HG03064 (cell line): Measurements from ENCODE around the gene XAF1.
"Not testable (repeated sequence)": the region's sequence is repeated elsewhere in the genome, so short reads cannot be mapped to it uniquely, and the experiment has no call there.

ENCODE experiments used
- ATAC-seq: cut with Tn5 transposase; IDR thresholded peaks from one replicate; pipeline ENCODE4 v1.9.1; 2021; ENCODE audit warnings: low read depth; ENCODE audit not compliant: unreplicated experiment

XAF1 gene

DNA sequence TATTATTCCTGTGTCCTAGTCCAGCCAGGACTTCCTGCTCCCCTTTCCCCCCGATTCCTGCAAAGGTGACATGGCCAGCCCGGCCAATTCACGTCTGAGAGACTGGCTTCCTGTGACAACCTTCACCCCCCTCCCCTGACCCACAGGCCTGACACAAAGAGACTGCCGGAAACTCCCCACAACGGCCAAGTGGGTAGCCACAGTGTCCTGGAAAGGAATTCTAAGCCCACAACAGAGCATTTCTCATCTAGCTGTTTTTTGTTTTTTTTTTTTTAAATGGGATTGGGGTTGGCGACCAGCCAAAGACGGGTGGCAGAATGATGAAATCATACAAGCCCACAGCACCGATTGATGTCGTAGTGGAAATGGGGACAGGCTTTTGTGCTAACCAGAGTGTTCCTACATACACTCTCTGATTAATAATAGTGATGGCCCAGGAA is 2.8 kb upstream of the XAF1 start:
- no peak for ATAC-seq

GRCh38 chr17:6753546-6753945 is 2.3 kb upstream of the XAF1 start:
- no peak for ATAC-seq

DNA sequence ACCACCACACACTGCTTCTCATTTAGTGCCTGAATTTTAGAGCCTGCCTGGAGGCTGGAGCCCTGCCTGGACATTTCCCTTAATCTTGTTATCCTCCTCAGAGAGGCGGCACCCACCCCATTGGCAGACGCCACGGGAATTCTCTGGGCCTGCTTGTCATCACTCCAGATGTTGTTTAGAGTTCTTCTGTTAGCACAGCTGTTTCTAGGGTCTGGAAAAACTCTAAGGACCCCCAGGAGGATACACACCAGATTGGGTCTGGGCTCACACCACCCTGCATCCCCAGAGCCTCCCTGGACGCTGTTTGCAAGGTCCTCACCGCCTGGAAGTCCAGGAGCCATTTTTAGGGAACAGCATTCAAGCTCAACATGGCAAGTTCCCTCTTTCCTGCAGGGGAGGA is 565 bp upstream of the XAF1 start:
- no peak for ATAC-seq

DNA sequence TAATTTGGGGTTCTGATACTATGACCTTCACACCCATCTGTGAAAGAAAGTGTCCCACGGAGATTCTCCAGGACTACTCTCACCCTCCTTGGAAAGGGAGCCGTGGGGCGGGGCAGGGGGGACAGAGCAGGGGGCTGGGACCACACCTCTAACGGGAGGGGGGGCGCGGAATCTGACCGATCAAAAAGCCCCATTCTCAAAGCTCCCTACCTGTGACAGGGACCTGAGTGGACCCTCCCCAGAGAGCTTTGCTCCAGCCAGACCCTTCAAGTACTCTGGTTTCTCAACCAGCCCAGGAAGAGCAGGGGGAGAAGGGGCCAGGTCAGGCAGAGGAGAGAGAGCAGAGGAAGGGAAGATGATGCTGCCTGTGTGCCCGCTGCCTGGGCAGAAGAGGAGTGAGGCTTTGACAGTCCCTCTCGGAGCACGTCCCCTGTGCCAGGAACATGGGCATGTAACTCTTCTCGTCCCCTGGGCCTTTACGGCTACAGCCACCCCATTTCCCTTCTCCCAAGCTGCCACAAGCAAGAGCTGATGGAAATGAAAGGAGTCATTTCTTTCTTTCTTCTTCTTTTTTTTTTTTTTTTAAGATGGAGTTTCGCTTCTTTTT is 682 bp downstream of the XAF1 start:
- ATAC-seq: no peak

GRCh38 chr17:6757747-6758146 is 1.9 kb downstream of the XAF1 start:
- ATAC-seq: no peak

GRCh38 chr17:6761779-6762178 is 5.9 kb downstream of the XAF1 start:
- no peak for ATAC-seq

GRCh38 chr17:6768447-6768846 is 12.6 kb downstream of the XAF1 start:
- ATAC-seq: no peak

DNA sequence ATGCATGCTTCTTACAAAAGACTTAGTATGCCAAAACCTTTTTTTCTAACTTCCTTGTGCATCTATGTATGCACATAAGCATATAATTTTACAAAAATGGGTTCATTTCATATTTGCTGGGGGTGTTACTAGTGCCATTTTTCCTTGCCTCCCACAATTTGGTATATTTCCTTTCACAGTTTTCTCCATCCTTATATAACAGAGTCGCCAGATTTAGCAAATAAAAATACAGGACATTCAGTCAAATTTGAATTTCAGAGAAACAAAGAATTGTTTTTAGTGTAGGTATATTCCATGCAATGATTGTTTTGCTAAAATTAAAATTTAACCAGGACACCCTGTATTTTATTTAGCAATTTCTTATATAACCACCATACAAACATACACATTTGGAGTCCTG is 16.2 kb downstream of the XAF1 start:
- ATAC-seq: no peak

DNA sequence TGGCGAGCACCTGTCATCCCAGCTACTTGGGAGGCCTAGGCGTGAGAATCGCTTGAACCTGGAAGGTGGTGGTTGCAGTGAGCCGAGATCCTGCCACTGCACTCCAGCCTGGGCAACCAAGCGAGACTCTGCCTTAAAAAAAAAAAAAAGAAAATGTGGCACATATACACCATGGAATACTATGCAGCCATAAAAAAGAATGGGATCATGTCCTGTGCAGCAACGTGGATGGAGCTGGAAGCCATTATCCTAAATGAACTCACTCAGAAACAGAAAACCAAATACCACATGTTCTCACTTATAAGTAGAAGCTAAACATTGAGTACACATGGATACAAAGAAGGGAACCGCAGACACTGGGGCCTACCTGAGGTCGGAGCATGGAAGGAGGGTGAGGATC is 19.1 kb downstream of the XAF1 start:
- ATAC-seq: not testable (repeated sequence)

DNA sequence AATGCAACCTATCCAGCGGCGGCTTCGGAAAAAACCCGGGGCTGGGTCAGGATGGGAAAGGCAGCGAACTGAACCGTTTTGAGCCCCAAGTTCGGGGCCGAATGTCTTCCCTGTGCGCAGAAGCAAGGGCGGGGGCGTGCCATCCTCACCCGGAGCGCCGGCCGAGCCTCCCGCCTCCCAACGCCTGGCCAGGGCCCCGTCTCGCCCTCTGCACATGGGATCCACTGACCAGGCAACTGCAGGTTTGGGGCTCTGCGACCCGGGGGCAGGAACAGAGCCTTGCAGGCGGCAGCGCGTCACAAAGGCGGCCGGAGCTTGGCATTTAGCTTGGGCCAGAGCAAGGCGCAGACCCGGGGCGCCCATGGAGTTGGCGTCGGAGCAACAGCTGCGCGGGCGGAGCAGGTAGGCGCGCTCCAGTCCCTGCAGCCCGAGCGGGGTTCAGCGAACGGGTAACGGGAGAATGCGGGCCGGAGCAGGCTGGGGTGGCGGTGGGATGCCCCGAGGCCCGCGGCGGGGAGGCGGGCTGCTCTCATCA is 20.1 kb downstream of the XAF1 start, which contains the start of gene FBXO39:
TSS of gene FBXO39 (plus strand) at position 345 of the 535 bp plus-strand sequence. CDS start 3,654 bp downstream, outside the sequence.
- ATAC-seq: no peak

- no peak for ATAC-seq
These were observed 23.6 kb downstream of the XAF1 start for GRCh38 chr17:6779411-6779810.

DNA sequence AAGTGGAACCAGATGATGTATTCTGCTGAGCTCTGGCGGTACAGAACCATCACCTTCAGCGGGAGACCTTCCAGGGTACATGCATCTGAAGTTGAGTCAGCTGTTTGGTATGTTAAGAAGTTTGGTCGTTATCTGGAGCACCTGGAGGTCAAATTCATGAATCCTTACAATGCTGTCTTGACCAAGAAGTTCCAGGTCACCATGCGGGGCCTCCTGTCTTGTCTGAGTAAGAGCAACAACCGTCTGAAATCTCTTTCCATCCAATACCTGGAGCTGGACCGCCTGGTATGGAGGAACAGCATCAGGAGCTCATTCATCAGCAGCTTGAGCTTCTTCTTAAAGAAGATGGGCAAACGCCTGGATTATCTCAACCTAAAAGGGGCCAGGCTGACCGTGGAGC is 24.2 kb downstream of the XAF1 start:
- no peak for ATAC-seq

- ATAC-seq: no peak
These were observed 25.0 kb downstream of the XAF1 start for GRCh38 chr17:6780886-6781285.

DNA sequence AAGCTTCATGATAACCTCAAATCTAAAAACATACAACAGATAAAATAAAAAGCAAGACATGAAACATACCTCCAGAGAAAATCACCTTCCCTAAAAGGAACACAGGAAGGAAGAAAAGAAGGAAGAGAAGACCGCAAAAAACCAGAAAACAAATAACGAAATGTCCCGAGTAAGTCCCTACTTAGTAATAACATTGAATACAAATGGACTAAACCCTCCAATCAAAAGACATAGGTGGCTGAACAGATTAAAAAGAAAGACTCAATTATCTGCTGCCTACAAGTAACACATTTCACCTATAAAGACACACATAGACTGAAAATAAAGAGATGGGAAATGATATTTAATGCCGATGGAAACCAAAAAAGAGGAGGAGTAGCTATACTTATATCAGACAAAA is 26.4 kb downstream of the XAF1 start:
- ATAC-seq: no peak

DNA sequence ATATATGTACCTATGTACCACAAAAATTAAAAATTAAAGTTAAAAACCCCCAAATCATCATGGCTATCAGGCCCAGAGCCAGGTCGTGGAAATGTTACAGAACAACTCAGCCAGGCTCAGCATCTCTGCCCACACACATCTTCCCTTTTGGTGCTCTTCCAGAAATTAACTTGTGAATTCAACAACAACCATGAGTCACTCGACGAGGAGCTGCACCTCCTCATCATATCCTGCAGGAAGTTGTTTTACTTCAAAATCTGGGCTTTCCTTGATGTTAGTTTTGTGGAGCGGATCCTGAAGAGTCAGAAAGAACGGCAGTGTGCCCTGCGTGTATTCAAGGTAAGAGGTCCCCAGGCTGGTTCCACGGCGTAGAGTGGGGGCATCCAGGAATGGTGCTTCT is 30.8 kb downstream of the XAF1 start:
- no peak for ATAC-seq

- ATAC-seq: no peak
These were observed 31.3 kb downstream of the XAF1 start for GRCh38 chr17:6787081-6787693.

DNA sequence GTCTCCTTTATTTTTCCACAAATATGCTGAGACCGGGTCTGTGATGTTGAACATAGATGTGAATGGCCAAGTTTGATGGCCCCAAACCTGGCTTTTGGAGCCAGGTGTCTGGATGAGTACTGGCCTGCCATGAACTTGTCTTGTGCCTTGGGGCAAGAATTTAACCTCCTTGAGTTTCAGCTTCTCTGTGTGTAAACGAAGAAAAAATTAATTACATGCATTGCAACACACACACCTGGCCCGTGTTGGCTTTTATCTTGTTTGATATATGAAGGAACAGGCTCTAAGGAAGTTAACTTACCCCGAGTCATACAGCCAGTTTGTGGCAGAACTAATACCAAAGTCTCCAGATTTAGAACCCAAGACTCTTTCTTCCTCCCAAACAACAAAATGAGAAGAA is 33.3 kb downstream of the XAF1 start:
- no peak for ATAC-seq

DNA sequence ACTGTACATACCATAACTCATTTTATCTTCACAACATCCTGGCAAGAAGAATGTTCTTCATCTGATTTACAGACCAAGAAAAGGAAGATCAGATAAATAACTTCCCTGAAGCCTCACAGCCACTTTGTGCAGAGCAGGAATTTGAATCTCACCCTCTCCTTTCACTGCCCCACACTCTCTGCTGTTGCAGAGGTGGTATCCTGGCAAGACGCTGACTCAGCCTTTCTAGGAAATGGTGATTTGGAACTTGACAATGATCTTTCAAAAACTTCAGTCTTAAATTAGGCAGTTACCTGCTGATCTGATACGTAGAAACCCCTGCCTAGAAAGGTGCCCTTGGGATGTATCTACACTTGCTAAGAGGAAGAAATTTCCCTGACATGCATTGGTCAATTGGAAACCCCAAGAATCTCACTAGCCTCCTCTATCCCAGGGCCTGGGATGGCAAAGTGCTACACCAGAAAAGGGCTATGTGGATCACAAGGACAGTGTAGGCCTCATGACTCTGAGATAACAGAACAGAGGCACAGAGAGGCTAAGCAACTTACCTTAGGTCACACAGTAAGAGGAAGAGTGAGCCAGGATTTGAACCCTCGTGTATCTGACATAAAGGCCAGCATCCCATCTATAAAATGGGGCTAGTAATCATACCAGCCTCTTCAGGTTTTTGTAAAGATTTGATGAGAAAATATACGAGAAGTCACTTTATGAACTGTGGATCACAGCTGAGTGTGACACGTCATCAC is 38.1 kb downstream of the XAF1 start:
- no peak for ATAC-seq

DNA sequence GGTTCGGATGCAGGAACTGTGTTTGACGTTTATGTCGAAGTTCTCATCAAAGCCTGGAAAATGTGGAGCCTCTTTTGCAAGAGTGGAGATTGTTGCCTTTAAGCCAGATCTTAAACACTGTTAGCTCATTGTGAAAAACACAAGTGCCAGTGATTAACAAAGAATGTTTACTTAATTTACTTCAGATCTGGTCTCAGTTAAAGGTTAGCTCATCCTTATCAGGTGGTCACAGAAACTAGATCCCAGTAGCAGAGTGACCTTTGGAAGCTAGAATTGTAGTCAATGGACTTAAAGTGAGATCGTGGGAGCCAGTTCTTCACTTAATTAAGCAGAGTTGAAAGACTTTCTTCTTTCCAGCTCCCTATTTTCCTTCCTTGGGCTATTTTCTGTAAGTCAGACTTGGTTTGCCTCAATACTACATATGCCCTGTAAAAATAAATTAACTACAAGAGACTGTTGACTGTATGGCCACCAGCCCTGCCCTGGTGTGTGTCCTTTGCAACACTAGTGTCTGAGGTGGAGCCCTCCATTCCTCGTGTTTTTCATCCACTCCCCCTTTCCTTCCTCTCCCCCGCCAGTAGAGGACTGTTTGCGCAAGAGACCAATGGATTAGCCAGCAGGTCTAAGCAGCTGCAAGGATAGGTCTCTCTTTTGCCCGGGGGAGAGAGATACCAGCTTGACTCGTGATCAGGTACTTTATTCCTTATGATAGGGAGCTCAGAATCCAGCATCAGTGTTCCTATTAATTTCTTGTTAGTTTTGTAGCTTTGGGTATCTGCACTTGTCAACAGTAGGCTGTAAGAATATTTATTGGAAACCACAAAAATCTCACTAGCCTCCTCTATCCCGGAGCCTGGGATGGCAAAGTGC is 40.4 kb downstream of the XAF1 start:
- no peak for ATAC-seq

GRCh38 chr17:6796887-6797490 is 41.1 kb downstream of the XAF1 start:
- ATAC-seq: no peak
